Measurements from ENCODE around the gene NT5DC3.

Gene NT5DC3

GRCh38 chr12:103794309-103795213 lies 46.5 kb downstream of the NT5DC3 start:
- intact Hi-C loops (cut with DNase I; ENCODE audit: low total_unique reads) = no loop called here
- Histone ChIP-seq H3K4me3 (no peak overlapping the region), H3K27ac (peak overlapping the region in 1 of 2 donors; percentile 4), H3K4me1 (peaks cover 0 to 12% (median 3%) of the 10 kb centered on the region in 4 donors), H3K36me3 (peaks cover 60 to 76% (median 66%) of the 10 kb centered on the region in 3 donors), H3K27me3 (no peaks in the 10 kb centered on the region), H3K9me3 (no peaks in the 10 kb centered on the region)
- TF ChIP-seq CTCF (IDR thresholded peaks at IDR 0.05) = no peak
- DNase-seq = no peak

- H3K36me3 ChIP-seq = peaks cover 64 to 80% (median 66%) of the 10 kb centered on the region in 3 donors
- H3K4me3 ChIP-seq = no peak overlapping the region
- no peak for TF ChIP-seq CTCF (IDR thresholded peaks at IDR 0.05)
- H3K4me1 ChIP-seq = peaks cover 0 to 2% (median 0%) of the 10 kb centered on the region in 4 donors
- intact Hi-C loops (cut with DNase I; ENCODE audit: low total_unique reads) = no loop called here
- H3K27me3 ChIP-seq = no peaks in the 10 kb centered on the region
- no peak for DNase-seq
- H3K9me3 ChIP-seq = no peaks in the 10 kb centered on the region
- no peak overlapping the region for H3K27ac ChIP-seq
These were observed 47.5 kb downstream of the NT5DC3 start for GRCh38 chr12:103793512-103794045.

- Histone ChIP-seq H3K4me3 (no peak overlapping the region), H3K27ac (no peak overlapping the region), H3K27me3 (no peaks in the 10 kb centered on the region), H3K9me3 (no peaks in the 10 kb centered on the region), H3K36me3 (peaks cover 63 to 81% (median 69%) of the 10 kb centered on the region in 3 donors), H3K4me1 (no peaks in the 10 kb centered on the region)
- no peak for DNase-seq
- no peak for TF ChIP-seq CTCF (IDR thresholded peaks at IDR 0.05)
- intact Hi-C loops (cut with DNase I; ENCODE audit: low total_unique reads) = no loop called here
These were observed 48.0 kb downstream of the NT5DC3 start for GRCh38 chr12:103793046-103793445.

GRCh38 chr12:103791350-103791920 lies 49.6 kb downstream of the NT5DC3 start:
- H3K27ac ChIP-seq = no peak overlapping the region
- DNase-seq = no peak
- no peaks in the 10 kb centered on the region for H3K27me3 ChIP-seq
- peaks cover 52 to 75% (median 71%) of the 10 kb centered on the region in 3 donors for H3K36me3 ChIP-seq
- H3K9me3 ChIP-seq = no peaks in the 10 kb centered on the region
- no peak overlapping the region for H3K4me3 ChIP-seq
- H3K4me1 ChIP-seq = no peaks in the 10 kb centered on the region
- intact Hi-C loops (cut with DNase I; ENCODE audit: low total_unique reads) = no loop called here
- no peak for TF ChIP-seq CTCF (IDR thresholded peaks at IDR 0.05)

- intact Hi-C loops (cut with DNase I; ENCODE audit: low total_unique reads) = no loop called here
These were observed 54.8 kb downstream of the NT5DC3 start for GRCh38 chr12:103786201-103786600.

More at GRCh38 chr12:103786201-103786600, 54.8 kb downstream of the NT5DC3 start:
- peaks cover 0 to 7% (median 0%) of the 10 kb centered on the region in 4 donors for H3K4me1 ChIP-seq
- no peaks in the 10 kb centered on the region for H3K27me3 ChIP-seq
- no peak overlapping the region for H3K27ac ChIP-seq
- H3K36me3 ChIP-seq = peaks cover 48 to 70% (median 68%) of the 10 kb centered on the region in 3 donors
- no peak overlapping the region for H3K4me3 ChIP-seq
- no peak for DNase-seq
- no peaks in the 10 kb centered on the region for H3K9me3 ChIP-seq
- no peak for TF ChIP-seq CTCF (IDR thresholded peaks at IDR 0.05)
